NCI-H187 treated with DMSO at 0.1 percent for 48 hours (cell line): ENCODE measurements around the gene NADK2.
A peak's percentile ranks its signal among the peaks of the same experiment; 100 is the strongest.

Source experiments
- DNase-seq: peaks from one replicate; lab custom pipeline; 2025; lab: John Stamatoyannopoulos, UW

NADK2 gene

DNA sequence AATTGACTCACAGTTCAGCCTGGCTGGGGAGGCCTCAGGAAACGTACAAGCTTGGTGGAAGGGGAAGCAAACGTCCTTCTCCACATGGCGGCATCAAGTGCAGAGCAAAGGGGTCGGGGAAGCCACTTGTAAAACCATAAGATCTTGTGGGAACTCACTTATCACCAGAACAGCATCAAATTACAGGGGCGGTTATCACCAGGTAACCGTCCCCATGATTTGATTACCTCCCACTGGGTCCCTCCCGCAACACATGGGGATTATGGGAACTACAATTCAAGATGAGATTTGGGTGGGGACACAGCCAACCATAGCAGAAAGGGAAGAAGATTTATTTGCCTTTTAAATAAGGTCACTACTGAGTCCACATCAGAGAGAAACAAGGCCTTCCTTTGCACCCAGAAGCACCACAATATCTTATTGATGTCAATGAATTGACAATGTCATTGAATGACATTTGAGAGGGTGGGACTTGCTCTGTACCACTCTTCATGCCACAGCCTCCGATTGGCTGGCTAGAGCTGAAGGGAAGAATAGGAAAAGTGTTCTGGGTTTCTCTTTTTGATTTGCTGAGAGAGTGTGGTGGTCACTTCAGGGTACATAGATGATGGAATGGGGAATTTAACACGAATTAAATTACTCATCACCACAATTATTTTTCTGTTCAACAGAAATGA lies 78.8 kb downstream of the NADK2 start:
- no peak for DNase-seq

DNA sequence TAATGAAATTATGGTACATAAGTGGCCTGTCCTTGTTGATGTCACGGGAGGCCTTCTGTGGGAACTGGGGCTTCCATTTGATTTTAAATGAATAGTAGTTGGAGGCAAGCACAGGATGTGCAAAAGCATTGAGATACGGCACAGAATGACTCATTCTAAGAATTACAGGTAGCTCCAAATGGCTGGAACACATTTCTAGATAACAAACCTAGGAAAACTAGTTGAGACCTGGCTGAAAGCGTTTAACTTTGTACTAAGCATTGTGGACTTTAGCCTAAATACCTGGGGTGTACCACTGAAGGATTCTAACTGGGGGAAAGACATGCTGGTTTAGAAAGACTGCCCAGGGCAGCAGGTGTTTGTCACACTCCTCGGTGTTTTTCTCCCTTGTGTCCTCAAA lies 80.4 kb downstream of the NADK2 start:
- no peak for DNase-seq

DNA sequence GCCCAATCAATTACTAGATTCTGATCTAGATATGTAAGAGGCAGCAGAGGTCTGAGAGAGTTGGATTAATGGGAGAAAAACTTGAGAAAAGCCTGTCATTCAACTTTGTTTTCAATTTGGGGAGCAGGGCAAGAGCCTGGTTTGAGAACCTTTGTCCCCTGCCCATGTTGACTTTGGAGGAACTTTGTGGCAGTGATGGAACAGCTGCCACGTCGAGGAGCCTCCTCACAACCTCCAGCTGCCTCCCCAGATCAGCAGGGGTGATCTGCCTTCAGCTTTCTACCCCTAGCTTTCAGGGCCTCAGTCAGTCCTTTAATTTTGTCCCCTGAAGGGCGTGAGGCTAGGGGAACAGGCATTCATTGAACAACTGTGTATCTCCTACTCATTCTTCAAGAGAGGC lies 81.1 kb downstream of the NADK2 start:
- DNase-seq: no peak

DNA sequence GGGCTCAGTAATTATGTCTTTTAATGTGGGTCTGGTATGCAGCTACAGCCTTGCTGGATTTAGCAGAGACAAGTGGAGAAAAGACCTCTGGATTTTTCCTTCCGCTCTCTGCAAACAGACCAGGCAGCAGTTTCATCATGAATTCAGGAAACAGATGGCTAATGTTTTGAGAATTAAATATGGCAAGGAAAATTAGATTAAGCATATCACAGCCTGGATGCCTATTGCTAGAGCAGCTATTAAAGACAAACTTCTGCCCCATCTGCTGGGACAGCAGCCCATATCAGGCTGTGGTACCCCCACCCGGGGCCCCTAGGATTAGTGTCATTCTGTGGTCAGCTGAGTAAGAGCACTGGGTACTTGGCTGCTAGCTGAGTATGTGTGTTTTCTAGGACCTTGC lies 83.6 kb downstream of the NADK2 start:
- DNase-seq: no peak

GRCh38 chr5:36156619-36157018 lies 85.1 kb downstream of the NADK2 start:
- no peak for DNase-seq

DNA sequence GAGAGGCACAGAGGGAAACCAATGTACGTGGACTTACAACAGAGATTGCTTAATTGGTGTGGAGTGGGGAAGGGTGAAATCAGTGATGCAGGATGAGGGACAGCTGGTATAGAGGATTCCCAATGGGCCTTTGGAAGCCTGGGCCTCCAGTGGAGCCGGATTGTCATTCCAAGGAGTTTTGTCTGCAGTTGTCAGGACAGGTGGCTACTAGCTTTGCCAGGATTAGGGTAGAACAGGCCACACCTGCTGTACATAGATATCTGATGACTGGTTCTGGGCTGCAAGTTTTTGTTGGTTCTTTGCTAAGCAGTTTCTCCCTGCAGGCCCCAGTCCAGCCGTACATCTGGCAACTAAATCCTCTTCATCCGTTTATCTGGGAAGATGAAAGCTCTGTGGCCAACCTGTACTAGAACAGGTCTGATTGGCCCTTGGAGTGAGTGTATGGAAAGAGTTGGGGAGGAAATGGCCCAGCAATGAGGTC lies 85.6 kb downstream of the NADK2 start:
- no peak for DNase-seq

GRCh38 chr5:36155291-36155690 lies 86.4 kb downstream of the NADK2 start:
- no peak for DNase-seq

- DNase-seq: no peak
These were observed 88.0 kb downstream of the NADK2 start for GRCh38 chr5:36153726-36154125.

DNA sequence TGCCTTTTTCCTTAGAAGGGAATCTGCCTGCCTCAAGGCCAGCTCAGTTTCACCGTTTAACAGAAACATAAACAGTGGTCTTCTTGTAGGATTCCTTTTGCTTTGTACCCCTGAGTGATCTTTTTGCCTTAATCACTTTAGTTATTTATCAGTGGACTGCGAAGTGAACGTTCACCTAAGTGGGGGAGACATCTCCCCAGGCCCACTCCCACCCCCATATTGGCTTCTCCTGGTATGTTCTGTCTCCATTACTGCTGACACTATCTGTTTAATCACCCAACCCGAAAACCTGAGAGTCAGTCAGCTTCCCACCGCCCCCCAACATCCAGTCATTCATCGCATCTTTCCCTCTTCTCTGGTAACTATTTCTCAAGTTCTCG lies 88.4 kb downstream of the NADK2 start:
- no peak for DNase-seq

DNA sequence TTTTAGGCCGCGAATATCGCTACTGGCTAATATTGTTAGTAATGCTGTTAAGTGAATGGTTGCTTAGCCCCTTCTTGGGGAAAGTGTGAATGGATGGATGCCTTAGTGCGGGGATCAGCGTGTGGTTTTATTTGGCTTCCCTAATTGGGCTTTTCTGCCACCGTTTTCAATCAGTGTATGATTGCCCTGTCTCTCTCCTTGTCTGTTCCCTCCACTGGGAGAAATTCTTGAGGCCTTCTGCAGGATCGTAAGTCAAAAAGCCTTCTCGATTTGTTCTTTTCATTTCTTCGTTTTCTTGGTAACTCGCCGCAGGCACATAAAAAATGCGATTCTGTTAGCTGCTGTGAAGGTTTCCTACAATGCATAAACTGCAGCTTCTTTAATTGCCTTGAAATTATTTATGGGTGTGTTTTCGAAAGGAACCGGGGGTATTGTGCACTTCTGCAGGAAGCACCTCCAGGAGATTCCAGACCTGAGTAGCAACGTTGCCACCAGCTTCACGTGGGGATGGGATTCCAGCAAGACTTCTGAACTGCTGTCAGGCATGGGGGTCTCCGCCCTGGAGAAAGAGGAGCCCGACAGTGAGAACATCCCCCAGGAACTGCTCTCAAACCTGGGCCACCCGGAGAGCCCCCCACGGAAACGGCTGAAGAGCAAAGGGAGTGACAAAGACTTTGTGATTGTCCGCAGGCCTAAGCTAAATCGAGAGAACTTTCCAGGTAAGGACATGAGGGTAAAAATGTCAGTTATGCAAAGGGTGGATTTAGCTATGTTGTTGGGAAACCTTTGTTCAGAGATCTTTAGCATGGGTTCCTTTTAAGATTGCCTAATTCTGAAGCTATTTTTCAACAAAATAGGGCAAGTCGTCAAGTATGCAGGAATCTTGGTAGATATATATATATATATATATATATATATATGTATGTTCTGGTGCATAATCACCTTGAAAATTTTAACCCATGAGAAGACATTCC lies 89.1 kb downstream of the NADK2 start:
- DNase-seq: no peak

- DNase-seq: peak; percentile 96
These were observed 90.0 kb downstream of the NADK2 start, which contains the start of the genes LMBRD2 and SKP2 for GRCh38 chr5:36151434-36152323. Gene LMBRD2 (minus strand): TSS chr5:36151887. CDS start chr5:36143349, 8,538 bp downstream. Gene SKP2 (plus strand): TSS chr5:36152111. CDS start chr5:36152263, 152 bp downstream.

GRCh38 chr5:36150676-36151433 lies 90.9 kb downstream of the NADK2 start:
- DNase-seq: no peak

GRCh38 chr5:36147681-36148080 lies 94.0 kb downstream of the NADK2 start:
- DNase-seq: no peak

- DNase-seq: no peak
These were observed 95.3 kb downstream of the NADK2 start for GRCh38 chr5:36146390-36146789.

GRCh38 chr5:36145311-36145710 lies 96.4 kb downstream of the NADK2 start:
- no peak for DNase-seq
